Activated naive CD4-positive, alpha-beta T cell treated with Interleukin-2 at 50 U/mL for 16 hours (primary cell): Measurements from ENCODE around the gene KRT78.
A peak's percentile ranks its signal among the peaks of the same experiment; 100 is the strongest.

Source experiments
- DNase-seq: peaks from one replicate; pipeline ENCODE4 v3.0.0-alpha.2; 2020

The KRT78 gene

GRCh38 chr12:52837781-52838608 lies 10.8 kb downstream of the KRT78 start:
- DNase-seq, result no peak

GRCh38 chr12:52837413-52837741 lies 11.4 kb downstream of the KRT78 start:
- no peak for DNase-seq

- DNase-seq, result no peak
Measured at GRCh38 chr12:52836491-52837412, 12.0 kb downstream of the KRT78 start.

GRCh38 chr12:52836042-52836466 lies 12.7 kb downstream of the KRT78 start:
- DNase-seq, result peak; percentile 54

- DNase-seq, result no peak
Measured at GRCh38 chr12:52835271-52836041, 13.3 kb downstream of the KRT78 start.

- no peak for DNase-seq
Measured at GRCh38 chr12:52834727-52835001, 14.1 kb downstream of the KRT78 start.

GRCh38 chr12:52833922-52834726 lies 14.7 kb downstream of the KRT78 start, which contains the start of gene KRT79:
Gene KRT79, minus strand, starts transcription at chr12:52834311. Its CDS starts 51 bp downstream, at chr12:52834260.
- DNase-seq, result no peak

- no peak for DNase-seq
Measured at GRCh38 chr12:52832985-52833905, 15.5 kb downstream of the KRT78 start.

GRCh38 chr12:52832451-52832850 lies 16.3 kb downstream of the KRT78 start:
- DNase-seq, result no peak

GRCh38 chr12:52831251-52831650 lies 17.5 kb downstream of the KRT78 start:
- no peak for DNase-seq

GRCh38 chr12:52829986-52830770 lies 18.6 kb downstream of the KRT78 start:
- DNase-seq, result no peak

- DNase-seq, result no peak
Measured at GRCh38 chr12:52828591-52829021, 20.2 kb downstream of the KRT78 start.

GRCh38 chr12:52828156-52828555 lies 20.6 kb downstream of the KRT78 start:
- no peak for DNase-seq

GRCh38 chr12:52827499-52828090 lies 21.2 kb downstream of the KRT78 start:
- DNase-seq, result no peak

- DNase-seq, result no peak
Measured at GRCh38 chr12:52826611-52827498, 21.9 kb downstream of the KRT78 start.

GRCh38 chr12:52825961-52826360 lies 22.8 kb downstream of the KRT78 start:
- DNase-seq, result no peak

GRCh38 chr12:52824741-52825410 lies 23.9 kb downstream of the KRT78 start:
- DNase-seq, result no peak

- no peak for DNase-seq
Measured at GRCh38 chr12:52823761-52824450, 24.9 kb downstream of the KRT78 start.
